Subcutaneous abdominal adipose tissue (tissue), 5 donors: ENCODE data around the gene HCAR3.
"Not testable (repeated sequence)": the region's sequence is repeated elsewhere in the genome, so short reads cannot be mapped to it uniquely, and the experiment has no call there.

ENCODE experiments used
- H3K27ac ChIP-seq: one replicate; pipeline ENCODE4 v1.7.0; 2013; ENCODE audit warnings: low read depth, mild to moderate bottlenecking, inconsistent platforms, low read length, moderate library complexity
- H3K27me3 ChIP-seq, 5 donors: one replicate each; pipeline ENCODE4 v1.7.0; 2013; ENCODE audit warnings: low read length in 5 of 5, inconsistent platforms in 1 of 5; ENCODE audit not compliant: control insufficient read depth in 5 of 5, insufficient read depth in 4 of 5
- H3K36me3 ChIP-seq, 5 donors: one replicate each; pipeline ENCODE4 v1.7.0; 2013; ENCODE audit warnings: low read length in 5 of 5; ENCODE audit not compliant: control insufficient read depth in 5 of 5, insufficient read depth in 5 of 5
- H3K4me1 ChIP-seq, 5 donors: one replicate each; pipeline ENCODE4 v1.7.0; 2013; ENCODE audit warnings: low read length in 5 of 5, mild to moderate bottlenecking in 3 of 5, moderate library complexity in 1 of 5; ENCODE audit not compliant: control insufficient read depth in 5 of 5, insufficient read depth in 5 of 5
- H3K4me3 ChIP-seq, 5 donors: one replicate each; pipeline ENCODE4 v1.7.0; 2013; ENCODE audit warnings: low read length in 5 of 5, low read depth in 1 of 5
- H3K9ac ChIP-seq, 5 donors: one replicate each; pipeline ENCODE4 v1.7.0; 2013; ENCODE audit warnings: low read length in 5 of 5, mild to moderate bottlenecking in 4 of 5, moderate library complexity in 3 of 5
- H3K9me3 ChIP-seq, 5 donors: one replicate each; pipeline ENCODE4 v1.7.0; 2013; ENCODE audit warnings: low read length in 5 of 5; ENCODE audit not compliant: control insufficient read depth in 5 of 5
- donor health status: healthy.
- donor health status: healthy.
- donor health status: healthy.
- donor health status: healthy.
- donor health status: healthy.

HCAR3 gene

GRCh38 chr12:122701481-122701880, 15.1 kb downstream of the HCAR3 start:
- H3K27me3 ChIP-seq, H3K36me3 ChIP-seq, H3K9me3 ChIP-seq: not testable (repeated sequence)
- peak overlapping the region in 3 of 5 donors; percentile 45 to 82 (median 71) for H3K9ac ChIP-seq
- H3K4me1 ChIP-seq, result peaks cover 0 to 21% (median 10%) of the 10 kb centered on the region in 5 donors
- peak overlapping the region; percentile 39 to 83 (median 66) for H3K4me3 ChIP-seq
- H3K27ac ChIP-seq, result peak overlapping the region; percentile 87

DNA sequence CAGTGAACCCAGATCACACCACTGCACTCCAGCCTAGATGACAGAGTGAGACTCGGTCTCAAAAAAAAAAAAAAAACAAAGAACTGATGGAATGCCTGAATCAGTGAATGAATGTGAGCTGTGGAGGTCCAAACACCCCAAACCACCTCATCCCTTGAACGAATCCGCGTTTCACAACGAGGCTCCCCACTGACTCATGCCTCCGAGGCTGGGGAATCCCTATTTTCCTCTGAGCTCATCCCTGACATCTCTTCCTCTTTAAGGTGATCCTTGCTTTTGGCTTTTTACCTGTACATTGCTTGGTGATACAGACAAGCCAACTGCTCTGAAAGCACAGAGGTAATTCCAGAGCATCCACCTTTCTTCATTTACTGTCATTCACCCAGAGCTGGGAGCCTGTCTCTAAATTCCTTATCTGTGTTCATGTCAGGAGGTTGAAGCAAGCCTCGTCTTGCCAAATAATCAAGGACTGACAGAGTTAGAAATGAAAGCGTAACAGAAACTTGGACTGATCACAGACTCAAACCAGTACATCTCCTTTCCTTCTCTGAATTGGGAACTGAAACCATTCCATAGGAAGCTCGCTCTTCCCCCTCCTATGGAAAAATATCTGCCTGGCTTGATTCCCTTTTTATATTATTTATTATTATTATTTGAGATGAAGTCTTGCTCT, 16.4 kb downstream of the HCAR3 start:
- not testable (repeated sequence) for H3K9me3 ChIP-seq, H3K27me3 ChIP-seq, H3K36me3 ChIP-seq
- peaks cover 0 to 21% (median 10%) of the 10 kb centered on the region in 5 donors for H3K4me1 ChIP-seq
- H3K27ac ChIP-seq, result peak overlapping the region; percentile 87
- peak overlapping the region in 1 of 5 donors; percentile 67 for H3K4me3 ChIP-seq
- peak overlapping the region in 2 of 5 donors; percentile 59 to 82 for H3K9ac ChIP-seq

DNA sequence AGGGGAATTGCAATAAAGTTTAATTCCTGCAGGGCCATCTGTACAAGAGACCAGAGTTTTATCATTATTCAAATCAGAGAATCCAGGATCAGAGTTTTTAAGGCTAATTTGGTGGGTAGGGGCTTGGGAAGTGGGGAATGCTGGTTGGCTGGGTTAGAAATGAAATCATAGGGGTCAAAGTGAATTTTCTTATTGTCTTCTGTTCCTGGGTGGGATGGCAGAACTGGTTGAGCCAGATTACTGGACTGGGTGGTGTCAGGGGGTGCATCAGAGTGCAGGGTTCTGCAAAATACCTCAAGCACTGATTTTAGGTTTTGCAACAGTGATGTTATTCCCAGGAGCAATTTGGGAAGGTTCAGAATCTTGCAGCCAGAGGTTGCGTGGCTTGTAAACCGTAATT, 19.7 kb downstream of the HCAR3 start:
- not testable (repeated sequence) for H3K9ac ChIP-seq, H3K9me3 ChIP-seq, H3K36me3 ChIP-seq, H3K27ac ChIP-seq, H3K27me3 ChIP-seq, H3K4me3 ChIP-seq, H3K4me1 ChIP-seq

- H3K4me3 ChIP-seq, result peak overlapping the region in 1 of 5 donors; percentile 27
- H3K9me3 ChIP-seq, result no peaks in the 10 kb centered on the region
- no peak overlapping the region for H3K27ac ChIP-seq
- no peak overlapping the region for H3K9ac ChIP-seq
- no peaks in the 10 kb centered on the region for H3K27me3 ChIP-seq
- H3K4me1 ChIP-seq, result peaks cover 0 to 18% (median 5%) of the 10 kb centered on the region in 5 donors
- H3K36me3 ChIP-seq, result no peaks in the 10 kb centered on the region
Measured at GRCh38 chr12:122691566-122691965, 25.0 kb downstream of the HCAR3 start.

- no peaks in the 10 kb centered on the region for H3K36me3 ChIP-seq
- H3K4me1 ChIP-seq, result peaks cover 0 to 23% (median 5%) of the 10 kb centered on the region in 5 donors
- no peak overlapping the region for H3K4me3 ChIP-seq
- no peak overlapping the region for H3K9ac ChIP-seq
- no peaks in the 10 kb centered on the region for H3K27me3 ChIP-seq
- H3K27ac ChIP-seq, result no peak overlapping the region
- no peaks in the 10 kb centered on the region for H3K9me3 ChIP-seq
Measured at GRCh38 chr12:122688291-122688690, 28.3 kb downstream of the HCAR3 start.

DNA sequence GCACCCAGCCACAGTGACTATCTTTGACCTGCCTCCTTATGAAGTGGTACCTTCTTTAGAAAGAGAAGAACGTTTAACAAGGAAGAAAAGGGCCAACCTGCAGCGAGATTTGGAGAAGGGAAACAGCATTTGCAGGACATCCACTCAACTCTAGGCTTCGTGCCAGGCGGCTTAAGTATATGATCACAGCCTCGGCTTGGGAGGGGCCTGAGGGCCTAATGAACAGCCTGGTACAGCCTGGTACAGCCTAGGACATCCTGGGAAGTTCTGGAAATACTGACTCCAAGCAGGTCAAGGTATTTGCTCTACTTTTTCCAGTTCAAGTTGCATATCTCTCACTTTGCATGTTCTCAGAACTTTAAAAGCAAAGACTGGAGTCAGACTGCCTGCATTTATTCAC, 29.5 kb downstream of the HCAR3 start:
- Histone ChIP-seq H3K27me3 (no peaks in the 10 kb centered on the region), H3K4me3 (no peak overlapping the region), H3K4me1 (peaks cover 0 to 23% (median 5%) of the 10 kb centered on the region in 5 donors), H3K36me3 (no peaks in the 10 kb centered on the region), H3K27ac (no peak overlapping the region), H3K9me3 (no peaks in the 10 kb centered on the region), H3K9ac (no peak overlapping the region)

GRCh38 chr12:122686538-122686937, 30.1 kb downstream of the HCAR3 start:
- no peaks in the 10 kb centered on the region for H3K27me3 ChIP-seq
- H3K36me3 ChIP-seq, result no peaks in the 10 kb centered on the region
- no peak overlapping the region for H3K9ac ChIP-seq
- peaks cover 0 to 24% (median 7%) of the 10 kb centered on the region in 5 donors for H3K4me1 ChIP-seq
- H3K27ac ChIP-seq, result no peak overlapping the region
- H3K9me3 ChIP-seq, result no peaks in the 10 kb centered on the region
- no peak overlapping the region for H3K4me3 ChIP-seq

GRCh38 chr12:122684297-122684813, 32.3 kb downstream of the HCAR3 start:
- H3K9ac ChIP-seq, result no peak overlapping the region
- H3K36me3 ChIP-seq, result no peaks in the 10 kb centered on the region
- no peak overlapping the region for H3K27ac ChIP-seq
- no peak overlapping the region for H3K4me3 ChIP-seq
- no peaks in the 10 kb centered on the region for H3K9me3 ChIP-seq
- H3K4me1 ChIP-seq, result peaks cover 0 to 18% (median 14%) of the 10 kb centered on the region in 5 donors
- H3K27me3 ChIP-seq, result no peaks in the 10 kb centered on the region

DNA sequence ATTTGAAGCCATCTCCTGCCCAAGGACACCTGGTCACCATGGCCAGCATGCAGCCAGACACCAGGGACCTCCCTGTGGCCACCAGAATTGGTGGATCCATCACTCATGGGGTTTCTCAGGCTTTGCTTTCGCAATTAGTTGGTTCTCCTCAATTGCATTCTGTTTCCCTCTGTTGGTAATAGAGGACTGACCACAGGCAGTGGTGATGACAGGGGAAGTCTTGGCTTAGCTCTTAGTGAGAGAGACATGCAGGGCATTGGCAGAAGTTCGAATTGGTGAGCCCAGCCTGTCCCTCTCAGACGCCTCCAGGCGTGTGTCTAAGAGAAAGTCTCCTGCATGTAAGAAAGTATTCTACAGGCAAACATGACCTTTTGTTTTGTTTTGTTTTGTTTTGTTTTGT, 34.8 kb downstream of the HCAR3 start:
- Histone ChIP-seq H3K27ac (no peak overlapping the region), H3K4me1 (peaks cover 0 to 37% (median 29%) of the 10 kb centered on the region in 5 donors), H3K9me3 (no peaks in the 10 kb centered on the region), H3K36me3 (no peaks in the 10 kb centered on the region), H3K4me3 (no peak overlapping the region), H3K27me3 (no peaks in the 10 kb centered on the region), H3K9ac (no peak overlapping the region)

DNA sequence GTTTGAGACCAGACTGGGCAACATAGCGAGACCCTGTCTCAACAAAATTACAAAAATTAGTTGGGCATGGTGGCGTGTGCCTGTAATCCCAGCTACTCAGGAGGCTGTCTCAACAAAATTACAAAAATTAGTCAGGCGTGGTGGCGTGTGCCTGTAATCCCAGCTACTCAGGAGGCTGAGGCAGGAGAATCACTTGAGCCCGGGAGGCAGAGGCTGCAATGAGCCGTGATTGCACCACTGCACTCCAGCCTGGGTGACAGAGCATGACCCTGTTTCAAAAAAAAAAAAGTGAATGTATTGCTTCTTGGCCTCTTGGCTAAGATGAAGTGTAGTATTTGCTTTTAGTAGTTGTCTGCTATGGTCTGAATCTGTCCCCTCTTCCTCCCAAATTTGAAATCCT, 35.6 kb downstream of the HCAR3 start:
- H3K27ac ChIP-seq, H3K9me3 ChIP-seq, H3K4me3 ChIP-seq, H3K36me3 ChIP-seq, H3K27me3 ChIP-seq, H3K9ac ChIP-seq: not testable (repeated sequence)
- H3K4me1 ChIP-seq, result peaks cover 0 to 37% (median 29%) of the 10 kb centered on the region in 5 donors
